ENCODE data around the gene KCNS3. TPM values are rescaled to one million over a fixed set of nuclear protein-coding genes. Genes with fewer than 3 reads are reported as not detected.
A peak's percentile ranks its signal among the peaks of the same experiment; 100 is the strongest.

Gene KCNS3
- total and polyA plus RNA-seq, 2 of the 13 experiments (the other 11 are each of a cell fraction or from before 2014, with no cell fraction given): not detected

DNA sequence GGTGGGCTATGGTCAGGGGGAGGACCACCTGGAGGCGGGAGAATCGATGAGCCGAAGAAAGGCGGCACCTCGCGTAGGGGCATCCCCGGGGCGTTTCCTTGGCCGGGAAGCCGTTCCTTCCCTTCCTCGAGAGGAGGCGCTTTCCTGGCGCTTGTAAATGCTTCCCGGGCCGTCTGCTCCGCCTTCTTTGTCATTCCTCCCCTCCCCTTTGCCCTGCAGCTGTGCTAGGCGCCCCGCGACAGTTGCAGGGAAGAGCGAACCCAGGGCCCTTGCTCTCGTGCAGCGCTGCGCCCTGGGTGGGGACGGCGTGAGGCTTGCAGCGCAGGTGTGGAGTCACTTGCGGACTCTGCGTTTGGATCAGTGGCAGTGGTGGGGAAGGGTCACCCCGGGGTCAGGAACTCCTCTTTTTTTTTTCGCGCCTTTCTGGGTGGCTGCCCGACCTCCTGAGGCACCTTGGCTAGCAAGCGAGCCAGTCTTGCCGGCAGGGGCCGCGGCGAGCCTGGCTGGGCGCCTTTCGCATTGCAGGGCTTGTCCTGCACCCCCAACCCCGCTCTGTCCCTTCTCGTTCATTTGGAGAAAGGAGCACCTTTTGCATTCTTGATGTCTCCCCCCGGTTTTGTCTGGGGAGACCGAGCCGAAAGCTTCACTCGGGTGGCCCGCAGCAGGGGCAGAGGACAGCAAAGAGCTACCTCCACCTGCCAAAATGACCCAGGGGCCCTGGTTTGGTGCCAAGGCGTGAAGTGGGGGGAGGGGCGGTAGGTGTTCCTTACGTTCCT is 858 bp downstream of the KCNS3 start (continued):
- TF ChIP-seq E2F5 (CRISPR knock-in tag; conservative IDR thresholded peaks at IDR 0.05) (no peak), TFDP1 (CRISPR knock-in tag; IDR thresholded peaks at IDR 0.05; ENCODE audit: borderline replicate concordance) (0 out of 2 replicates have a peak, but pooled peaks have one; percentile 23), SRY (CRISPR knock-in tag; IDR thresholded peaks at IDR 0.05) (no peak), AGO1 (IDR thresholded peaks at IDR 0.05; ENCODE audit: low read depth, low read length, poor library complexity, severe bottlenecking) (peak; percentile 37), GATA4 (IDR thresholded peaks at IDR 0.05; ENCODE audit: borderline replicate concordance, low read depth) (no peak), ZFP91 (CRISPR knock-in tag; IDR thresholded peaks at IDR 0.05; ENCODE audit: borderline replicate concordance) (peak; percentile 27; the same call in 1 of the 2 replicates), CHD4 (IDR thresholded peaks at IDR 0.05; ENCODE audit: borderline replicate concordance, low read length) (no peak), JARID2 (CRISPR knock-in tag; IDR thresholded peaks at IDR 0.05; ENCODE audit: insufficient replicate concordance) (no peak), EZH2 (conservative IDR thresholded peaks at IDR 0.05; ENCODE audit: low read depth, low read length) (peak; percentile 52), IKZF4 (CRISPR knock-in tag; IDR thresholded peaks at IDR 0.05; ENCODE audit: borderline replicate concordance, low read depth, not compliant biosample characterization) (no peak), ZNF83 (CRISPR knock-in tag; IDR thresholded peaks at IDR 0.05; ENCODE audit: borderline replicate concordance) (no peak), MXD1 (CRISPR knock-in tag; IDR thresholded peaks at IDR 0.05) (0 out of 2 replicates have a peak, but pooled peaks have one; percentile 12), KDM6A (CRISPR knock-in tag; IDR thresholded peaks at IDR 0.05; ENCODE audit: low read depth) (no peak), NPAS2 (CRISPR knock-in tag; IDR thresholded peaks at IDR 0.05; ENCODE audit: borderline replicate concordance) (no peak)
- TF ChIP-seq, protein P1, sequence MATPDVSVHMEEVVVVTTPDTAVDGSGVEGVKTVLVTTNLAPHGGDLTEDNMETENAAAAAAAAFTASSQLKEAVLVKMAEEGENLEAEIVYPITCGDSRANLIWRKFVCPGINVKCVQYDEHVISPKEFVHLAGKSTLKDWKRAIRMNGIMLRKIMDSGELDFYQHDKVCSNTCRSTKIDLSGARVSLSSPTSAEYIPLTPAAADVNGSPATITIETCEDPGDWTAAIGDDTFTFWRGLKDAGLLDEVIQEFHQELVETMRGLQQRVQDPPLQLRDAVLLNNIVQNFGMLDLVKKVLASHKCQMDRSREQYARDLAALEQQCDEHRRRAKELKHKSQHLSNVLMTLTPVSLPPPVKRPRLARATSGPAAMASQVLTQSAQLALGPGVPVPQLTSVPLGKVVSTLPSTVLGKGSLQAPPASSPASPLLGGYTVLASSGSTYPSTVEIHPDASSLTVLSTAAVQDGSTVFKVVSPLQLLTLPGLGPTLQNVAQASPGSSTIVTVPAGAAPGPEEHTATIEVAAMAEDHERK (CRISPR knock-in tag; IDR thresholded peaks at IDR 0.05; ENCODE audit: low read depth): no peak
- TF ChIP-seq, protein P2, sequence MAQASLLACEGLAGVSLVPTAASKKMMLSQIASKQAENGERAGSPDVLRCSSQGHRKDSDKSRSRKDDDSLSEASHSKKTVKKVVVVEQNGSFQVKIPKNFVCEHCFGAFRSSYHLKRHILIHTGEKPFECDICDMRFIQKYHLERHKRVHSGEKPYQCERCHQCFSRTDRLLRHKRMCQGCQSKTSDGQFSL (CRISPR knock-in tag; IDR thresholded peaks at IDR 0.05): peak; percentile 78; the same call in 1 of the 2 replicates
- TF ChIP-seq, protein P3, sequence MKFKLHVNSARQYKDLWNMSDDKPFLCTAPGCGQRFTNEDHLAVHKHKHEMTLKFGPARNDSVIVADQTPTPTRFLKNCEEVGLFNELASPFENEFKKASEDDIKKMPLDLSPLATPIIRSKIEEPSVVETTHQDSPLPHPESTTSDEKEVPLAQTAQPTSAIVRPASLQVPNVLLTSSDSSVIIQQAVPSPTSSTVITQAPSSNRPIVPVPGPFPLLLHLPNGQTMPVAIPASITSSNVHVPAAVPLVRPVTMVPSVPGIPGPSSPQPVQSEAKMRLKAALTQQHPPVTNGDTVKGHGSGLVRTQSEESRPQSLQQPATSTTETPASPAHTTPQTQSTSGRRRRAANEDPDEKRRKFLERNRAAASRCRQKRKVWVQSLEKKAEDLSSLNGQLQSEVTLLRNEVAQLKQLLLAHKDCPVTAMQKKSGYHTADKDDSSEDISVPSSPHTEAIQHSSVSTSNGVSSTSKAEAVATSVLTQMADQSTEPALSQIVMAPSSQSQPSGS (CRISPR knock-in tag; IDR thresholded peaks at IDR 0.05): no peak
